GM12878 (cell line): ENCODE data around the gene ZNF546. TPM values are rescaled to one million over a fixed set of nuclear protein-coding genes. Genes with fewer than 3 reads are reported as not detected.

Experiments
- ATAC-seq: fragments of 200-7000 bp; cut with Tn5 transposase; 3 replicates; pipeline ENCODE4 v1.9.1; 2020; ENCODE audit warnings: mild to moderate bottlenecking, moderate library complexity
- BruUV-seq: library from RNA; stranded (reverse); fragments of 400-500 nt; replicated peaks from 2 replicates; lab custom pipeline; 2021; lab: Mats Ljungman, UMichigan
- CTCF ChIA-PET: fragments of 300-600 bp; sonication (Branson Sonifier 250); formaldehyde crosslinking; extraction: SDS; loops from one replicate; lab custom pipeline; 2021; ENCODE audit warnings: inconsistent platforms; lab: Yijun Ruan, JAX
- POLR2A ChIA-PET: fragments of 350-600 bp; formaldehyde crosslinking; extraction: SDS; loops from one replicate; lab custom pipeline; 2021; ENCODE audit warnings: inconsistent platforms; lab: Charles Lee
- RAD21 ChIA-PET: fragments of 300-600 bp; sonication (Branson Sonifier 250); formaldehyde crosslinking; loops from one replicate; lab custom pipeline; 2023; ENCODE audit warnings: antibody characterized with exemption; ENCODE audit not compliant: unreplicated experiment; lab: Charles Lee
- SMC1A ChIA-PET: fragments of 300-600 bp; sonication (Branson Sonifier 250); formaldehyde crosslinking; loops from one replicate; lab custom pipeline; 2023; ENCODE audit not compliant: unreplicated experiment, uncharacterized antibody; lab: Charles Lee
- DNase-seq: peaks from one replicate; pipeline ENCODE4 v3.0.0-alpha.2; 2011; ENCODE audit warnings: low read depth, low spot score
- FAIRE-seq: peaks from 3 replicates; lab custom pipeline; 2011; peaks lifted over from hg19 to GRCh38; lab: Jason Lieb, UNC
- H2AFZ ChIP-seq: 2 replicates; pipeline ENCODE4 v1.6.0; 2011; ENCODE audit warnings: low read depth, low read length, control low read depth; ENCODE audit not compliant: control insufficient read depth
- H3K27ac ChIP-seq: 2 replicates; pipeline ENCODE4 v1.5.1; 2011; ENCODE audit warnings: control low read depth; ENCODE audit not compliant: control insufficient read depth, insufficient read depth
- H3K27me3 ChIP-seq, 2 experiments: replicated peaks in 1 of 2; 2 replicates each; pipeline versions ENCODE4 v1.6.0 to v1.6.1; 2011; ENCODE audit warnings: low read length in 1 of 2; ENCODE audit not compliant: control insufficient read depth in 2 of 2, insufficient read depth in 2 of 2
- H3K36me3 ChIP-seq, 2 experiments: 2 replicates each; pipeline ENCODE4 v1.5.1; 2011; ENCODE audit warnings: low read length in 1 of 2; ENCODE audit not compliant: control insufficient read depth in 2 of 2, insufficient read depth in 2 of 2
- H3K4me1 ChIP-seq: 2 replicates; pipeline ENCODE4 v1.6.1; 2011; ENCODE audit warnings: mild to moderate bottlenecking, low read length, moderate library complexity, mixed read lengths; ENCODE audit not compliant: control insufficient read depth, insufficient read depth
- H3K4me2 ChIP-seq: 2 replicates; pipeline ENCODE4 v1.6.0; 2011; ENCODE audit warnings: control low read depth; ENCODE audit not compliant: control insufficient read depth, insufficient read depth
- H3K4me3 ChIP-seq: fragments of 200-600 bp; sonication (generic); 2 replicates; pipeline ENCODE4 v1.5.1; 2016
- H3K79me2 ChIP-seq: 2 replicates; pipeline ENCODE4 v1.6.0; 2011; ENCODE audit warnings: low read length; ENCODE audit not compliant: control insufficient read depth, insufficient read depth
- H3K9ac ChIP-seq: 2 replicates; pipeline ENCODE4 v1.8.0; 2011; ENCODE audit warnings: low read length, control low read depth, mixed read lengths; ENCODE audit not compliant: control insufficient read depth, insufficient read depth
- H3K9me3 ChIP-seq: replicated peaks from 3 replicates; pipeline ENCODE4 v1.5.1; 2011; ENCODE audit warnings: mild to moderate bottlenecking, low read length; ENCODE audit not compliant: control insufficient read depth, insufficient read depth
- H4K20me1 ChIP-seq: 2 replicates; pipeline ENCODE4 v1.6.0; 2011; ENCODE audit not compliant: control insufficient read depth, insufficient read depth
- CBFB ChIP-seq: IDR thresholded peaks from 2 replicates; pipeline ENCODE4 v1.6.1; 2016; ENCODE audit warnings: antibody characterized with exemption, low read depth
- MTA2 ChIP-seq: fragments of 450-650 bp; IDR thresholded peaks from 2 replicates; pipeline ENCODE4 v1.6.1; 2016; ENCODE audit warnings: low read depth, mild to moderate bottlenecking, moderate library complexity
- MXI1 ChIP-seq: fragments of 150-350 bp; IDR thresholded peaks from 2 replicates; pipeline ENCODE4 v1.6.1; 2011; ENCODE audit warnings: low read depth, mild to moderate bottlenecking, inconsistent platforms, low read length, improper control_type of control experiment
- MYC ChIP-seq: IDR thresholded peaks from 2 replicates; pipeline ENCODE4 v1.6.1; 2011; ENCODE audit warnings: mild to moderate bottlenecking, low read length, moderate library complexity, inconsistent platforms; ENCODE audit not compliant: insufficient read depth, insufficient replicate concordance, insufficient read length, severe bottlenecking
- NBN ChIP-seq: fragments of 450-650 bp; IDR thresholded peaks from 2 replicates; pipeline ENCODE4 v1.6.1; 2016
- POLR2A ChIP-seq: IDR thresholded peaks from 2 replicates; pipeline ENCODE4 v1.6.1; 2011; ENCODE audit warnings: low read depth, mild to moderate bottlenecking, low read length
- POLR2AphosphoS2 ChIP-seq: IDR thresholded peaks from 2 replicates; pipeline ENCODE4 v1.6.1; 2011; ENCODE audit warnings: low read depth, mild to moderate bottlenecking, low read length, improper control_type of control experiment, moderate library complexity
- POLR2AphosphoS5 ChIP-seq: IDR thresholded peaks from 2 replicates; pipeline ENCODE4 v1.6.1; 2011; ENCODE audit warnings: mild to moderate bottlenecking, low read length, inconsistent platforms
- RELA ChIP-seq: fragments of 450-650 bp; IDR thresholded peaks from 2 replicates; pipeline ENCODE4 v1.8.0; 2014; ENCODE audit warnings: borderline replicate concordance; ENCODE audit not compliant: partially characterized antibody
- WGBS: methylation state at CpG from one replicate; pipeline ENCODE4 v1.1.6; 2016; ENCODE audit warnings: low lambda C conversion rate; ENCODE audit not compliant: insufficient replicate concordance, insufficient coverage; ENCODE audit errors: missing lambda C conversion rate; 5-methylcytosine and 5-hydroxymethylcytosine counted together
- in situ Hi-C: fragments of 300-500 bp; cut with MboI; formaldehyde crosslinking; loops from 9 replicates; pipeline ENCODE4 v1.14.3; 2018; ENCODE audit warnings: mixed read lengths
- intact Hi-C: fragments of 100-400 bp; cut with micrococcal nuclease; formaldehyde crosslinking; loops from one replicate; pipeline ENCODE4 v1.14.2; 2022; ENCODE audit not compliant: unreplicated experiment
- polyA plus RNA-seq, 11 experiments: library from polyadenylated mRNA; depleted of rRNA in 4 of 11; unstranded in 6 of 11; stranded (reverse) in 5 of 11; fragments of >200 nt; fragmentation: Nextera tagmentation in 4 of 11; fragmentation: Illumina TruSeq in 1 of 11; extraction: Ambion mirVana in 4 of 11; extraction: Trizol in 1 of 11; gene quantifications; 1 replicate in 1 of 11; 2 replicates in 10 of 11; pipeline versions ENCODE4 v1.2.1 to v1.2.3, GENCODE V29; 2011 to 2016; ENCODE audit warnings: inconsistent platforms in 2 of 11, missing spikeins in 2 of 11, low read depth in 1 of 11
- total RNA-seq, 4 experiments: library from RNA; depleted of rRNA in 3 of 4; stranded (reverse); fragments of >200 nt in 3 of 4; fragmentation: Illumina TruSeq in 1 of 4; extraction: Trizol in 1 of 4; gene quantifications; 2 replicates each; pipeline versions ENCODE4 v1.2.1 to v1.2.3, GENCODE V29; 2013 to 2021
- TF ChIP-seq, protein P1 (sequence below): fragments of 450-650 bp; conservative IDR thresholded peaks from 2 replicates; pipeline ENCODE4 v1.6.1; 2017; ENCODE audit warnings: mild to moderate bottlenecking, moderate library complexity
- TF ChIP-seq, protein P2 (sequence below): fragments of 450-650 bp; formaldehyde crosslinking; IDR thresholded peaks from 2 replicates; pipeline ENCODE4 v1.5.0; 2022; ENCODE audit warnings: mild to moderate bottlenecking, missing genetic modification characterization
- TF ChIP-seq, protein P3 (sequence below): IDR thresholded peaks from 2 replicates; pipeline ENCODE4 v1.6.1; 2012; ENCODE audit warnings: mild to moderate bottlenecking, low read depth, low read length

The ZNF546 gene
- total and polyA plus RNA-seq, 10 of the 15 experiments (the other 5 are each of a cell fraction or from before 2014, with no cell fraction given), result 0.88 to 4.1 (median 2.4) TPM

DNA sequence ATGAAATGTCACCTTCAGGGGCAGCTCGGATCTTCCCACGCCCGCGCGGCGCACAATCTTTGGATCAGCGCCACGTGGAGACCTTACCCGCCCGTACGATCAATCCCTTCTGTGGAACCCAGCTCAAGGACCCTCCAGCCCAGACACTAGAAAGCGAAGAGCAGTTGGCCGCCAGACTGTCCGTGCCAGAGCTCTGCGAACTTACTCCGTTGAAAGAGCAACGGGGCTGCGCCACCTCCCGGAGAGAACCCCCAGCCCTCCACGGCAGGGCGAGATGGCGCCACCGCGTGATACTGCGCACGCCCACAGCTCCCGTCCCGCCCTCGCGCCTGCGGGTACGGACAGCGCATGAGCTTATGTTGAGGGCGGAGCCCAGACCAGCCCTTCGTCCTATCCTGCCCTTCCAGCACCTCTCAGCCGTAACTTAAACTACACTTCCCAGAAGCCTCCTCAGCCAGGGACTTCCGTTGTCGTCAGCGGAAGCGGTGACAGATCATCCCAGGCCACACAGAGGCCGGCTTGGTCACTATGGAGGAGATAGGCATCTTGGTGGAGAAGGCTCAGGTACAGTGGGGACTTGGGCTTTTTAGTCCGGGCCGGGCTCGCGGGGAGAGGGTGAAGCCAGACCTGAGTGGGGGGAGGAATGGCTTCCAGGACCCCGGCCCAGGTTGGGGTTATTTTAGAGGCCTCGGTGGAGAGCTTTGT lies 26.0 kb upstream of the ZNF546 start, which contains the start of gene PSMC4:
TSS of gene PSMC4 (plus strand) at position 491 of the 705 bp plus-strand sequence. CDS start at position 529, 38 bp downstream.
- ChIA-PET POLR2A (interaction anchor here (0.5 to 2.7 kb wide), 27 partner anchors 9 to 530 kb away, joined by 3 to 33 read pairs (median 4); partner anchors contain the start of genes DYRK1B, FBL, MAP3K10 and ZNF546), RAD21 (interaction anchor here (0.6 to 3.9 kb wide), 45 partner anchors 8 to 1393 kb away, joined by 3 to 73 read pairs (median 7); partner anchors contain the start of genes B9D2, DYRK1B, FBL and RPS16), SMC1A (interaction anchor here (0.5 to 4.1 kb wide), 45 partner anchors 8 to 298 kb away, joined by 3 to 115 read pairs (median 6); partner anchors contain the start of genes DYRK1B, FBL, FCGBP and ZNF546), CTCF (interaction anchor here (0.6 to 4.3 kb wide), 48 partner anchors 8 to 600 kb away, joined by 3 to 84 read pairs (median 4); partner anchors contain the start of genes FBL, ZNF546 and ZNF780A)
- Histone ChIP-seq H2AFZ (peak within 1 kb of the TSS; percentile 85), H3K79me2 (peaks cover 20% of the 10 kb centered on the region), H3K4me1 (peaks cover 10% of the 10 kb centered on the region; the same call in 1 of the 2 replicates), H3K4me2 (peak within 1 kb of the TSS; percentile 97), H3K27ac (peak within 1 kb of the TSS; percentile 89), H3K9me3 (no peaks in the 10 kb centered on the region; the same call in 2 of the 3 replicates), H3K27me3 (no peaks in the 10 kb centered on the region), H3K4me3 (peak within 1 kb of the TSS; percentile 93), H3K36me3 (peaks cover 12 to 26% of the 10 kb centered on the region in 2 experiments), H3K9ac (peak within 1 kb of the TSS; percentile 97), H4K20me1 (no peaks in the 10 kb centered on the region)
- no TSS peak for BruUV-seq
- in situ Hi-C loops (no loop called here), intact Hi-C loops (loop anchor here (2.0 to 10.0 kb wide), 4 partner anchors 30 to 294 kb away; no protein-coding TSS in a partner anchor)
- peak; percentile 99 for DNase-seq
- under 1% methylated on average over 46 of the region's 47 CpGs for WGBS
- peak; percentile 100 for FAIRE-seq
- peak; percentile 98 for ATAC-seq
- TF ChIP-seq RELA, result peak; percentile 12
- peak; percentile 88; the same call in 1 of the 2 replicates for TF ChIP-seq POLR2AphosphoS2
- peak; percentile 88 for TF ChIP-seq POLR2AphosphoS5
- TF ChIP-seq, protein P1, sequence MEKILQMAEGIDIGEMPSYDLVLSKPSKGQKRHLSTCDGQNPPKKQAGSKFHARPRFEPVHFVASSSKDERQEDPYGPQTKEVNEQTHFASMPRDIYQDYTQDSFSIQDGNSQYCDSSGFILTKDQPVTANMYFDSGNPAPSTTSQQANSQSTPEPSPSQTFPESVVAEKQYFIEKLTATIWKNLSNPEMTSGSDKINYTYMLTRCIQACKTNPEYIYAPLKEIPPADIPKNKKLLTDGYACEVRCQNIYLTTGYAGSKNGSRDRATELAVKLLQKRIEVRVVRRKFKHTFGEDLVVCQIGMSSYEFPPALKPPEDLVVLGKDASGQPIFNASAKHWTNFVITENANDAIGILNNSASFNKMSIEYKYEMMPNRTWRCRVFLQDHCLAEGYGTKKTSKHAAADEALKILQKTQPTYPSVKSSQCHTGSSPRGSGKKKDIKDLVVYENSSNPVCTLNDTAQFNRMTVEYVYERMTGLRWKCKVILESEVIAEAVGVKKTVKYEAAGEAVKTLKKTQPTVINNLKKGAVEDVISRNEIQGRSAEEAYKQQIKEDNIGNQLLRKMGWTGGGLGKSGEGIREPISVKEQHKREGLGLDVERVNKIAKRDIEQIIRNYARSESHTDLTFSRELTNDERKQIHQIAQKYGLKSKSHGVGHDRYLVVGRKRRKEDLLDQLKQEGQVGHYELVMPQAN, result peak; percentile 54; the same call in 1 of the 2 replicates
- TF ChIP-seq, protein P2, sequence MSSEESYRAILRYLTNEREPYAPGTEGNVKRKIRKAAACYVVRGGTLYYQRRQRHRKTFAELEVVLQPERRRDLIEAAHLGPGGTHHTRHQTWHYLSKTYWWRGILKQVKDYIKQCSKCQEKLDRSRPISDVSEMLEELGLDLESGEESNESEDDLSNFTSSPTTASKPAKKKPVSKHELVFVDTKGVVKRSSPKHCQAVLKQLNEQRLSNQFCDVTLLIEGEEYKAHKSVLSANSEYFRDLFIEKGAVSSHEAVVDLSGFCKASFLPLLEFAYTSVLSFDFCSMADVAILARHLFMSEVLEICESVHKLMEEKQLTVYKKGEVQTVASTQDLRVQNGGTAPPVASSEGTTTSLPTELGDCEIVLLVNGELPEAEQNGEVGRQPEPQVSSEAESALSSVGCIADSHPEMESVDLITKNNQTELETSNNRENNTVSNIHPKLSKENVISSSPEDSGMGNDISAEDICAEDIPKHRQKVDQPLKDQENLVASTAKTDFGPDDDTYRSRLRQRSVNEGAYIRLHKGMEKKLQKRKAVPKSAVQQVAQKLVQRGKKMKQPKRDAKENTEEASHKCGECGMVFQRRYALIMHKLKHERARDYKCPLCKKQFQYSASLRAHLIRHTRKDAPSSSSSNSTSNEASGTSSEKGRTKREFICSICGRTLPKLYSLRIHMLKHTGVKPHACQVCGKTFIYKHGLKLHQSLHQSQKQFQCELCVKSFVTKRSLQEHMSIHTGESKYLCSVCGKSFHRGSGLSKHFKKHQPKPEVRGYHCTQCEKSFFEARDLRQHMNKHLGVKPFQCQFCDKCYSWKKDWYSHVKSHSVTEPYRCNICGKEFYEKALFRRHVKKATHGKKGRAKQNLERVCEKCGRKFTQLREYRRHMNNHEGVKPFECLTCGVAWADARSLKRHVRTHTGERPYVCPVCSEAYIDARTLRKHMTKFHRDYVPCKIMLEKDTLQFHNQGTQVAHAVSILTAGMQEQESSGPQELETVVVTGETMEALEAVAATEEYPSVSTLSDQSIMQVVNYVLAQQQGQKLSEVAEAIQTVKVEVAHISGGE (CRISPR knock-in tag), result no peak
- TF ChIP-seq POLR2A, result peak; percentile 97
- TF ChIP-seq, protein P3, sequence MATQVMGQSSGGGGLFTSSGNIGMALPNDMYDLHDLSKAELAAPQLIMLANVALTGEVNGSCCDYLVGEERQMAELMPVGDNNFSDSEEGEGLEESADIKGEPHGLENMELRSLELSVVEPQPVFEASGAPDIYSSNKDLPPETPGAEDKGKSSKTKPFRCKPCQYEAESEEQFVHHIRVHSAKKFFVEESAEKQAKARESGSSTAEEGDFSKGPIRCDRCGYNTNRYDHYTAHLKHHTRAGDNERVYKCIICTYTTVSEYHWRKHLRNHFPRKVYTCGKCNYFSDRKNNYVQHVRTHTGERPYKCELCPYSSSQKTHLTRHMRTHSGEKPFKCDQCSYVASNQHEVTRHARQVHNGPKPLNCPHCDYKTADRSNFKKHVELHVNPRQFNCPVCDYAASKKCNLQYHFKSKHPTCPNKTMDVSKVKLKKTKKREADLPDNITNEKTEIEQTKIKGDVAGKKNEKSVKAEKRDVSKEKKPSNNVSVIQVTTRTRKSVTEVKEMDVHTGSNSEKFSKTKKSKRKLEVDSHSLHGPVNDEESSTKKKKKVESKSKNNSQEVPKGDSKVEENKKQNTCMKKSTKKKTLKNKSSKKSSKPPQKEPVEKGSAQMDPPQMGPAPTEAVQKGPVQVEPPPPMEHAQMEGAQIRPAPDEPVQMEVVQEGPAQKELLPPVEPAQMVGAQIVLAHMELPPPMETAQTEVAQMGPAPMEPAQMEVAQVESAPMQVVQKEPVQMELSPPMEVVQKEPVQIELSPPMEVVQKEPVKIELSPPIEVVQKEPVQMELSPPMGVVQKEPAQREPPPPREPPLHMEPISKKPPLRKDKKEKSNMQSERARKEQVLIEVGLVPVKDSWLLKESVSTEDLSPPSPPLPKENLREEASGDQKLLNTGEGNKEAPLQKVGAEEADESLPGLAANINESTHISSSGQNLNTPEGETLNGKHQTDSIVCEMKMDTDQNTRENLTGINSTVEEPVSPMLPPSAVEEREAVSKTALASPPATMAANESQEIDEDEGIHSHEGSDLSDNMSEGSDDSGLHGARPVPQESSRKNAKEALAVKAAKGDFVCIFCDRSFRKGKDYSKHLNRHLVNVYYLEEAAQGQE, result no peak
- TF ChIP-seq NBN, result peak; percentile 80
- TF ChIP-seq MXI1, result peak; percentile 21
- TF ChIP-seq CBFB, result peak; percentile 74
- TF ChIP-seq MYC, result peak; percentile 82
- no peak for TF ChIP-seq MTA2
